HepG2 (cell line): ENCODE data around the gene MRPS31. TPM values are rescaled to one million over a fixed set of nuclear protein-coding genes. Genes with fewer than 3 reads are reported as not detected.
"Not testable (repeated sequence)": the region's sequence is repeated elsewhere in the genome, so short reads cannot be mapped to it uniquely, and the experiment has no call there.

Source experiments
- ATAC-seq: fragments of 200-7000 bp; cut with Tn5 transposase; 3 replicates; pipeline ENCODE4 v1.9.1; 2020; ENCODE audit warnings: mild to moderate bottlenecking, moderate library complexity
- BruUV-seq: library from RNA; stranded (reverse); fragments of 400-500 nt; replicated peaks from 2 replicates; lab custom pipeline; 2021; lab: Mats Ljungman, UMichigan
- CTCF ChIA-PET: fragments of 300-600 bp; formaldehyde crosslinking; extraction: SDS; loops from one replicate; lab custom pipeline; 2021; ENCODE audit warnings: low total read pairs, inconsistent platforms, low intra/inter-chr PET ratio; lab: Yijun Ruan, JAX
- POLR2A ChIA-PET: fragments of 350-600 bp; sonication (Branson Sonifier 250); formaldehyde crosslinking; loops from one replicate; lab custom pipeline; 2020; ENCODE audit warnings: antibody characterized with exemption, inconsistent platforms; lab: Yijun Ruan, JAX
- DNase-seq: peaks from one replicate; pipeline ENCODE4 v3.0.0-alpha.2; 2015; ENCODE audit warnings: low spot score
- FAIRE-seq: peaks from 3 replicates; lab custom pipeline; 2011; peaks lifted over from hg19 to GRCh38; lab: Jason Lieb, UNC
- H2AFZ ChIP-seq: one replicate; pipeline ENCODE4 v1.6.1; 2011; ENCODE audit warnings: low read length, inconsistent platforms
- H3K27ac ChIP-seq: fragments of 300-600 bp; 3 replicates; pipeline ENCODE4 v1.8.0; 2011; ENCODE audit warnings: mixed run types, mild to moderate bottlenecking, mixed read lengths, low read length, inconsistent platforms; ENCODE audit not compliant: insufficient read depth; ENCODE audit errors: extremely low read length
- H3K27me3 ChIP-seq, 2 experiments: fragments of 200-600 bp in 1 of 2; 2 replicates in 1 of 2; 3 replicates in 1 of 2; pipeline versions ENCODE4 v1.6.0 to v1.8.0; 2011; ENCODE audit warnings: low read length in 2 of 2, mild to moderate bottlenecking in 2 of 2, moderate library complexity in 2 of 2, inconsistent platforms in 1 of 2; ENCODE audit not compliant: insufficient read depth in 2 of 2, control insufficient read depth in 1 of 2
- H3K36me3 ChIP-seq, 2 experiments: fragments of 200-600 bp in 1 of 2; replicated peaks in 1 of 2; 2 replicates in 1 of 2; 3 replicates in 1 of 2; pipeline versions ENCODE4 v1.5.1 to v1.8.0; 2011; ENCODE audit warnings: low read length in 2 of 2, inconsistent platforms in 1 of 2; ENCODE audit not compliant: insufficient read depth in 2 of 2, control insufficient read depth in 1 of 2
- H3K4me1 ChIP-seq: 2 replicates; pipeline ENCODE4 v1.5.1; 2012; ENCODE audit warnings: low read length, inconsistent platforms; ENCODE audit not compliant: insufficient read depth
- H3K4me2 ChIP-seq: 2 replicates; pipeline ENCODE4 v1.6.0; 2011; ENCODE audit warnings: low read depth, low read length, inconsistent platforms
- H3K4me3 ChIP-seq, 3 experiments: fragments of 200-600 bp in 1 of 3; sonication (generic), shearing (Covaris generic) in 1 of 3; replicated peaks in 1 of 3; 2 replicates each; pipeline ENCODE4 v1.5.1; 2011 to 2016; ENCODE audit warnings: low read length in 3 of 3, inconsistent platforms in 2 of 3, low read depth in 2 of 3, mild to moderate bottlenecking in 2 of 3, control low read depth in 1 of 3, mixed read lengths in 1 of 3; ENCODE audit not compliant: insufficient read depth in 1 of 3
- H3K79me2 ChIP-seq: one replicate; pipeline ENCODE4 v1.6.1; 2011; ENCODE audit warnings: low read length, inconsistent platforms; ENCODE audit not compliant: insufficient read depth
- H3K9ac ChIP-seq: 2 replicates; pipeline ENCODE4 v1.6.0; 2011; ENCODE audit warnings: mild to moderate bottlenecking, low read depth, low read length, inconsistent platforms; ENCODE audit not compliant: insufficient read depth
- H3K9me3 ChIP-seq: 2 replicates; pipeline ENCODE4 v1.5.1; 2012; ENCODE audit warnings: mild to moderate bottlenecking, low read length
- H4K20me1 ChIP-seq: 2 replicates; pipeline ENCODE4 v1.6.0; 2011; ENCODE audit warnings: inconsistent platforms, mild to moderate bottlenecking, low read length, moderate library complexity; ENCODE audit not compliant: insufficient read depth
- DNMT1 ChIP-seq: sonication (generic); formaldehyde crosslinking; IDR thresholded peaks from 2 replicates; pipeline ENCODE4 v1.5.1; 2020; ENCODE audit warnings: mild to moderate bottlenecking, missing genetic modification reagents
- HOXA5 ChIP-seq: sonication (generic); formaldehyde crosslinking; IDR thresholded peaks from 2 replicates; pipeline ENCODE4 v1.4.0; 2020; ENCODE audit warnings: missing genetic modification reagents
- LCORL ChIP-seq, 2 experiments: fragments of 450-650 bp in 1 of 2; sonication (generic) in 1 of 2; formaldehyde crosslinking in 1 of 2; IDR thresholded peaks; 2 replicates each; pipeline versions ENCODE4 v1.5.0 to v1.6.1; 2017 to 2020; ENCODE audit warnings: antibody characterized with exemption in 1 of 2, missing genetic modification reagents in 1 of 2
- SP4 ChIP-seq: sonication (generic); formaldehyde crosslinking; IDR thresholded peaks from 2 replicates; pipeline ENCODE4 v1.8.1; 2023; ENCODE audit warnings: mild to moderate bottlenecking, missing genetic modification reagents
- TERF1 ChIP-seq: sonication (generic); formaldehyde crosslinking; IDR thresholded peaks from 2 replicates; pipeline ENCODE4 v1.8.0; 2022; ENCODE audit warnings: mild to moderate bottlenecking, missing genetic modification reagents, moderate library complexity
- ZNF367 ChIP-seq: sonication (generic); formaldehyde crosslinking; IDR thresholded peaks from 2 replicates; pipeline ENCODE4 v1.4.0; 2020; ENCODE audit warnings: missing genetic modification reagents, borderline replicate concordance
- WGBS: methylation state at CpG from one replicate; pipeline ENCODE4 v1.1.6; 2017; ENCODE audit warnings: low lambda C conversion rate; 5-methylcytosine and 5-hydroxymethylcytosine counted together
- in situ Hi-C: cut with HindIII; loops from 2 replicates; pipeline ENCODE4 v1.10.0; 2017; ENCODE audit warnings: low pct_unique_long_range_greater_than_20kb; ENCODE audit not compliant: extremely low pct_ligation_motif_present
- intact Hi-C: fragments of 100-400 bp; cut with micrococcal nuclease; formaldehyde crosslinking; loops from one replicate; pipeline ENCODE4 v1.10.0; 2022; ENCODE audit not compliant: unreplicated experiment
- polyA plus RNA-seq, 8 experiments: library from polyadenylated mRNA; depleted of rRNA in 3 of 8; stranded (reverse) in 7 of 8; unstranded in 1 of 8; fragments of >200 nt; fragmentation: Illumina TruSeq in 4 of 8; extraction: Trizol in 4 of 8; gene quantifications; 2 replicates each; pipeline versions ENCODE4 v1.2.1 to v1.2.3, GENCODE V29; 2011 to 2016; ENCODE audit warnings: low read depth in 4 of 8, missing spikeins in 1 of 8, mixed read lengths in 1 of 8; ENCODE audit not compliant: insufficient read depth in 1 of 8
- total RNA-seq, 5 experiments: library from RNA; depleted of rRNA; stranded (reverse); fragments of >200 nt; fragmentation: Illumina TruSeq; extraction: Trizol; gene quantifications; 2 replicates each; pipeline ENCODE4 v1.2.3, GENCODE V29; 2016; ENCODE audit warnings: low read depth in 1 of 5
- TF ChIP-seq, protein P1 (sequence below): sonication (generic); formaldehyde crosslinking; conservative IDR thresholded peaks from 2 replicates; pipeline ENCODE4 v1.8.1; 2023; ENCODE audit warnings: missing genetic modification reagents
- TF ChIP-seq, protein P2 (sequence below): sonication (generic); formaldehyde crosslinking; IDR thresholded peaks from 2 replicates; pipeline ENCODE4 v1.8.0; 2022; ENCODE audit warnings: mild to moderate bottlenecking, missing genetic modification reagents
- TF ChIP-seq, protein P3 (sequence below): sonication (generic); formaldehyde crosslinking; IDR thresholded peaks from 2 replicates; pipeline ENCODE4 v1.5.0; 2020; ENCODE audit warnings: missing genetic modification reagents

The MRPS31 gene
- total and polyA plus RNA-seq, 2 of the 13 experiments (the other 11 are each of a cell fraction or from before 2014, with no cell fraction given), result 23.7 to 34.1 TPM

GRCh38 chr13:40734536-40735231 lies 36.3 kb downstream of the MRPS31 start:
- ATAC-seq, result not testable (repeated sequence)

DNA sequence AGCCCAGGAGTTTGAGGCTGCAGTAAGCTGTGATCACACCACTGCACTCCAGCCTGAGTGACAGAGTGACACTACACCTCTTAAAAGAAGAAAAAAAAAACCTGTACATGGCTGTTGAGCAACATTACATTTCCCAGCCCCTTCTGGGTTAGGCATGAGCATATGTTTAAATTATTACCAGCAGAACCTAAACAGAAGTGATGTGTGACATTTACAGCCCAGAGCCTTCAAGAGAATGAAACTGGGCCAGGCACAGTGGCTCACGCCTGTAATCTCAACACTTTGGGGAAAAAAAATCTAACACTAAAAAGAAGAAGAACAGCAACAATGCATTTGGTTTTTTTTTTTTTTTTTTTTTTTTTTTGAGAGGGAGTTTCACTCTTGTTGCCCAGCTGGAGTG lies 38.3 kb downstream of the MRPS31 start:
- Histone ChIP-seq H3K27me3 (no peaks in the 10 kb centered on the region), H2AFZ (no peak overlapping the region), H3K4me1 (no peaks in the 10 kb centered on the region), H3K9ac (no peak overlapping the region), H3K4me3 (no peak overlapping the region), H3K9me3 (no peaks in the 10 kb centered on the region), H3K27ac (no peak overlapping the region), H3K79me2 (no peaks in the 10 kb centered on the region), H3K36me3 (peaks cover 0 to 6% of the 10 kb centered on the region in 2 experiments; a peak in 2 of 5 replicates), H3K4me2 (no peak overlapping the region), H4K20me1 (no peaks in the 10 kb centered on the region)
- intact Hi-C loops (no loop called here), in situ Hi-C loops (no loop called here)
- CTCF ChIA-PET, result no interaction called here
- FAIRE-seq, result no peak
- no TSS peak for BruUV-seq
- POLR2A ChIA-PET, result interaction anchor here (0.7 kb wide), 1 partner anchor 9 kb away, joined by 3 read pairs; no protein-coding TSS in a partner anchor
- ATAC-seq, result no peak
- 100% methylated on average over 1 of the region's 1 CpG for WGBS
- no peak for DNase-seq
- no peak for TF ChIP-seq LCORL (IDR thresholded peaks at IDR 0.05)
- TF ChIP-seq LCORL (CRISPR knock-in tag; IDR thresholded peaks at IDR 0.05), result no peak
- TF ChIP-seq, protein P1, sequence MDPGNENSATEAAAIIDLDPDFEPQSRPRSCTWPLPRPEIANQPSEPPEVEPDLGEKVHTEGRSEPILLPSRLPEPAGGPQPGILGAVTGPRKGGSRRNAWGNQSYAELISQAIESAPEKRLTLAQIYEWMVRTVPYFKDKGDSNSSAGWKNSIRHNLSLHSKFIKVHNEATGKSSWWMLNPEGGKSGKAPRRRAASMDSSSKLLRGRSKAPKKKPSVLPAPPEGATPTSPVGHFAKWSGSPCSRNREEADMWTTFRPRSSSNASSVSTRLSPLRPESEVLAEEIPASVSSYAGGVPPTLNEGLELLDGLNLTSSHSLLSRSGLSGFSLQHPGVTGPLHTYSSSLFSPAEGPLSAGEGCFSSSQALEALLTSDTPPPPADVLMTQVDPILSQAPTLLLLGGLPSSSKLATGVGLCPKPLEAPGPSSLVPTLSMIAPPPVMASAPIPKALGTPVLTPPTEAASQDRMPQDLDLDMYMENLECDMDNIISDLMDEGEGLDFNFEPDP (CRISPR knock-in tag), result no peak
- no peak for TF ChIP-seq TERF1
- TF ChIP-seq, protein P2, sequence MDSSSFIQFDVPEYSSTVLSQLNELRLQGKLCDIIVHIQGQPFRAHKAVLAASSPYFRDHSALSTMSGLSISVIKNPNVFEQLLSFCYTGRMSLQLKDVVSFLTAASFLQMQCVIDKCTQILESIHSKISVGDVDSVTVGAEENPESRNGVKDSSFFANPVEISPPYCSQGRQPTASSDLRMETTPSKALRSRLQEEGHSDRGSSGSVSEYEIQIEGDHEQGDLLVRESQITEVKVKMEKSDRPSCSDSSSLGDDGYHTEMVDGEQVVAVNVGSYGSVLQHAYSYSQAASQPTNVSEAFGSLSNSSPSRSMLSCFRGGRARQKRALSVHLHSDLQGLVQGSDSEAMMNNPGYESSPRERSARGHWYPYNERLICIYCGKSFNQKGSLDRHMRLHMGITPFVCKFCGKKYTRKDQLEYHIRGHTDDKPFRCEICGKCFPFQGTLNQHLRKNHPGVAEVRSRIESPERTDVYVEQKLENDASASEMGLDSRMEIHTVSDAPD, result no peak
- no peak for TF ChIP-seq HOXA5 (CRISPR knock-in tag)
- TF ChIP-seq, protein P3, sequence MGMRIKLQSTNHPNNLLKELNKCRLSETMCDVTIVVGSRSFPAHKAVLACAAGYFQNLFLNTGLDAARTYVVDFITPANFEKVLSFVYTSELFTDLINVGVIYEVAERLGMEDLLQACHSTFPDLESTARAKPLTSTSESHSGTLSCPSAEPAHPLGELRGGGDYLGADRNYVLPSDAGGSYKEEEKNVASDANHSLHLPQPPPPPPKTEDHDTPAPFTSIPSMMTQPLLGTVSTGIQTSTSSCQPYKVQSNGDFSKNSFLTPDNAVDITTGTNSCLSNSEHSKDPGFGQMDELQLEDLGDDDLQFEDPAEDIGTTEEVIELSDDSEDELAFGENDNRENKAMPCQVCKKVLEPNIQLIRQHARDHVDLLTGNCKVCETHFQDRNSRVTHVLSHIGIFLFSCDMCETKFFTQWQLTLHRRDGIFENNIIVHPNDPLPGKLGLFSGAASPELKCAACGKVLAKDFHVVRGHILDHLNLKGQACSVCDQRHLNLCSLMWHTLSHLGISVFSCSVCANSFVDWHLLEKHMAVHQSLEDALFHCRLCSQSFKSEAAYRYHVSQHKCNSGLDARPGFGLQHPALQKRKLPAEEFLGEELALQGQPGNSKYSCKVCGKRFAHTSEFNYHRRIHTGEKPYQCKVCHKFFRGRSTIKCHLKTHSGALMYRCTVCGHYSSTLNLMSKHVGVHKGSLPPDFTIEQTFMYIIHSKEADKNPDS, result no peak
- no peak for TF ChIP-seq ZNF367 (CRISPR knock-in tag)
- no peak for TF ChIP-seq DNMT1 (CRISPR knock-in tag)
- TF ChIP-seq SP4, result no peak

More at GRCh38 chr13:40734536-40735231, 36.3 kb downstream of the MRPS31 start:
- H3K9me3 ChIP-seq, CTCF ChIA-PET, intact Hi-C loops, H3K79me2 ChIP-seq, H3K27me3 ChIP-seq, H3K4me3 ChIP-seq, BruUV-seq, DNase-seq, H4K20me1 ChIP-seq, POLR2A ChIA-PET, FAIRE-seq, H3K4me2 ChIP-seq, H3K4me1 ChIP-seq, H3K27ac ChIP-seq, in situ Hi-C loops, H3K36me3 ChIP-seq, H2AFZ ChIP-seq, H3K9ac ChIP-seq: not testable (repeated sequence)
- 95% methylated on average over 24 of the region's 24 CpGs for WGBS
